OCI-LY1 (cell line): ENCODE measurements around the gene MRC2.

Source experiments
- H2AFZ ChIP-seq: fragments of 200-600 bp; sonication (generic), shearing (Covaris generic); 2 replicates; pipeline ENCODE4 v1.6.0; 2014; ENCODE audit warnings: antibody characterized with exemption, mild to moderate bottlenecking, low read length
- H3F3A ChIP-seq: fragments of 200-600 bp; sonication (generic), shearing (Covaris generic); 2 replicates; pipeline ENCODE4 v1.6.0; 2014; ENCODE audit warnings: mild to moderate bottlenecking, antibody characterized with exemption, low read length, moderate library complexity; ENCODE audit not compliant: insufficient read depth
- H3K27ac ChIP-seq: fragments of 200-600 bp; sonication (generic); 2 replicates; pipeline ENCODE4 v1.5.1; 2014; ENCODE audit warnings: low read length, mixed run types, mild to moderate bottlenecking, low read depth; ENCODE audit not compliant: poor library complexity, severe bottlenecking
- H3K27me3 ChIP-seq: fragments of 200-600 bp; sonication (generic); 2 replicates; pipeline ENCODE4 v1.6.0; 2014; ENCODE audit warnings: antibody characterized with exemption, mild to moderate bottlenecking, low read length, moderate library complexity; ENCODE audit not compliant: insufficient read depth
- H3K36me3 ChIP-seq: fragments of 200-600 bp; sonication (generic); 2 replicates; pipeline ENCODE4 v1.6.1; 2014; ENCODE audit warnings: mild to moderate bottlenecking, antibody characterized with exemption, low read length, moderate library complexity, mixed read lengths; ENCODE audit not compliant: insufficient read depth
- H3K4me1 ChIP-seq: fragments of 200-600 bp; sonication (generic); 2 replicates; pipeline ENCODE4 v1.5.1; 2014; ENCODE audit warnings: mild to moderate bottlenecking, low read length, moderate library complexity; ENCODE audit not compliant: insufficient read depth, severe bottlenecking
- H3K4me2 ChIP-seq: fragments of 200-600 bp; sonication (generic), shearing (Covaris generic); 2 replicates; pipeline ENCODE4 v1.6.1; 2014; ENCODE audit warnings: low read length
- H3K4me3 ChIP-seq: fragments of 200-600 bp; sonication (generic); 2 replicates; pipeline ENCODE4 v1.5.1; 2014; ENCODE audit warnings: low read length, low read depth, mild to moderate bottlenecking, mixed read lengths; ENCODE audit not compliant: poor library complexity, severe bottlenecking
- H3K79me2 ChIP-seq: fragments of 200-600 bp; shearing (Covaris generic); 2 replicates; pipeline ENCODE4 v1.6.1; 2016; ENCODE audit warnings: mixed run types, low read length, mixed read lengths; ENCODE audit not compliant: insufficient read depth
- H3K9ac ChIP-seq: fragments of 200-600 bp; sonication (generic), shearing (Covaris generic); 2 replicates; pipeline ENCODE4 v1.6.1; 2014; ENCODE audit warnings: mild to moderate bottlenecking, low read length, mixed read lengths
- H3K9me2 ChIP-seq: fragments of 200-600 bp; sonication (generic), shearing (Covaris generic); 2 replicates; pipeline ENCODE4 v1.6.1; 2014; ENCODE audit warnings: low read depth, mild to moderate bottlenecking, low read length, mixed read lengths
- H3K9me3 ChIP-seq: fragments of 200-600 bp; shearing (Covaris generic); 2 replicates; pipeline ENCODE4 v1.6.1; 2014; ENCODE audit warnings: low read length, mixed read lengths
- H4K20me1 ChIP-seq: fragments of 200-600 bp; sonication (generic), shearing (Covaris generic); 2 replicates; pipeline ENCODE4 v1.6.0; 2016; ENCODE audit warnings: mild to moderate bottlenecking, low read length; ENCODE audit not compliant: insufficient read depth
- EZH2 ChIP-seq: fragments of 200-600 bp; sonication (generic), shearing (Covaris generic); IDR thresholded peaks from 2 replicates; pipeline ENCODE4 v1.8.0; 2017; ENCODE audit warnings: borderline replicate concordance, mixed run types, mild to moderate bottlenecking, antibody characterized with exemption, low read length, moderate library complexity, mixed read lengths
- TF ChIP-seq, protein P1 (sequence below): fragments of 200-600 bp; sonication (generic), shearing (Covaris generic); IDR thresholded peaks from 2 replicates; pipeline ENCODE4 v1.5.1; 2017; ENCODE audit warnings: mild to moderate bottlenecking, antibody characterized with exemption, low read length, moderate library complexity, mixed read lengths

The MRC2 gene

DNA sequence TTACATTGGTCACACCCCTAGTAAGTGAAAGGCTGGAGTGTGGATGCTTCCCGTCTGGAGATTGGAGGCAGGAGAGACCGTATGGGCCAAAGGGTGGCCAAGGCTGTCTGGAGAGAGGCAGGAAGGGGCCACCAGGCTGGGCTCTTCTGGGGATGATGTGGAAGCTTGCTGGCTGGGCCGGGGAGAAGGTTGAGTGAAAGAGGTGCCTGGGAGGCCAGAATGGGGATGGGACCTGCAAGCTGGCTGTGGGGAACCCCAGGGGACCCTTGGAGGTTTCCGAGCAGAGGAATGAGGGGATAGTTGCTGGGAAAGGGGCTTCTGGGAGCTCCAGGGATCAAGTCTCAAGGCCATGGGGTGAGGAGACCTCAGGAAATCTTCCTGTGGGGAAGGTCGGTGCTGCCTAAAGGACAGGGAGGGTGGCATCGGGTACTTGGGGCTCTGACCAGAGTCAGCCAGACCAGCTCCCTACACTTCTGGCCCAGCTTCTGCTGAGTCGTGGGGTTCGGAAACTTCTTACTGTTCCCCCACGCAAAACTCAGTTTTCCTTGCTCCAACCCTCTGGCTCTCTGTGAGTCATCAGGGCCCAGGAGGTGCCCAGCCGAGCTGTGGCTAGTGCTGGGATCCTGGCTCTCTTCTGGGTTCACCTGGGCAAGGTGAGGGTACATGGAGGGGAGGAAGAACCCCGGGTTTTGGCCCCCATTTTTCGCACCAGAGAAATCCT lies 3.1 kb downstream of the MRC2 start:
- Histone ChIP-seq H3K9ac (no peak overlapping the region), H3K4me2 (no peak overlapping the region), H3K27me3 (no peaks in the 10 kb centered on the region; the same call in 1 of the 2 replicates), H3K79me2 (no peaks in the 10 kb centered on the region), H3K4me1 (no peaks in the 10 kb centered on the region), H3K4me3 (no peak overlapping the region), H4K20me1 (no peaks in the 10 kb centered on the region), H3K36me3 (no peaks in the 10 kb centered on the region), H3K27ac (no peak overlapping the region), H3F3A (no peaks in the 10 kb centered on the region), H2AFZ (no peak overlapping the region), H3K9me2 (no peaks in the 10 kb centered on the region), H3K9me3 (no peaks in the 10 kb centered on the region)
- no peak for TF ChIP-seq EZH2
- TF ChIP-seq, protein P1, sequence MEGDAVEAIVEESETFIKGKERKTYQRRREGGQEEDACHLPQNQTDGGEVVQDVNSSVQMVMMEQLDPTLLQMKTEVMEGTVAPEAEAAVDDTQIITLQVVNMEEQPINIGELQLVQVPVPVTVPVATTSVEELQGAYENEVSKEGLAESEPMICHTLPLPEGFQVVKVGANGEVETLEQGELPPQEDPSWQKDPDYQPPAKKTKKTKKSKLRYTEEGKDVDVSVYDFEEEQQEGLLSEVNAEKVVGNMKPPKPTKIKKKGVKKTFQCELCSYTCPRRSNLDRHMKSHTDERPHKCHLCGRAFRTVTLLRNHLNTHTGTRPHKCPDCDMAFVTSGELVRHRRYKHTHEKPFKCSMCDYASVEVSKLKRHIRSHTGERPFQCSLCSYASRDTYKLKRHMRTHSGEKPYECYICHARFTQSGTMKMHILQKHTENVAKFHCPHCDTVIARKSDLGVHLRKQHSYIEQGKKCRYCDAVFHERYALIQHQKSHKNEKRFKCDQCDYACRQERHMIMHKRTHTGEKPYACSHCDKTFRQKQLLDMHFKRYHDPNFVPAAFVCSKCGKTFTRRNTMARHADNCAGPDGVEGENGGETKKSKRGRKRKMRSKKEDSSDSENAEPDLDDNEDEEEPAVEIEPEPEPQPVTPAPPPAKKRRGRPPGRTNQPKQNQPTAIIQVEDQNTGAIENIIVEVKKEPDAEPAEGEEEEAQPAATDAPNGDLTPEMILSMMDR, result no peak

DNA sequence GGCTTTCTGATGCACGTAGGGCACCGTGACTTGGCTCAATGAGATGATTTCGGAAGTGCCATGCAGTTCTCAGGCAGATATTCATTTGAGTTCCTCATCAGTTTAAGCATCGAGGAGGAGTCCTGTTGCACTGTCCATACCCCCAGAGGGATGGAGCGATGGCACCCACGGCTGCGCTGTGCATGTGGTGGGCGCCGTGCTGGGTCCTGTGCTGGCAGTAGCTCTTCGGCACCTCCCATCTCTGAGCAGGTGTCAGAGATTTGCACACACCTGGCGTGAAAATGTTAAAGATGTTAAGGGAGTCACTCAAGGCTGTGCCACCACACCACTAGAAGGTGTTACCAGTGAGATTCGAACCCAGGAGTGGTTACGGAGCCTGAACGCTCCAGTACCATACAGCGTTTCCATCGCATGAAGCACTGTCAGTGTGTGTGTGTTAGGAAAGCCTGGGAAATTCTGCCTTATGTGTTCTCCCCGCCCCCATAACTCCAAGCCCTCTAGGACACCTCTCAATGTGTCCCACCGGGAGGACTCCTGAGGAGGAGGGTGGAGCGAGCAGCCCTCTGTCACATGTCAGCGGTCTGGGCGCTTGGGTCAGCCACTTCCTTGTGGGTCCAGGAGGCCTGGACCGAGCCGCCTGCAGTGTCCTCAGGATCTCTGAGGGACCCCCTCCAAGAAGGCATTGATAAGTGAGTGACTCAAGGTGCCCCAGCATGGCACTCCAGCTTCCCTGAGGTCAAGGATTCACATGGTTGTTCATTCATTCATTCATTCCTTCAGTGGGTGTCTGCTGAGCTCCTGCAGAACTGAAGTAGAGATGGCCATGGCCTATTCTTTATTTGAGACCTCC lies 3.8 kb downstream of the MRC2 start:
- H3K36me3 ChIP-seq, result no peaks in the 10 kb centered on the region
- H3K79me2 ChIP-seq, result no peaks in the 10 kb centered on the region
- no peak overlapping the region for H2AFZ ChIP-seq
- no peaks in the 10 kb centered on the region for H4K20me1 ChIP-seq
- no peaks in the 10 kb centered on the region for H3F3A ChIP-seq
- TF ChIP-seq, protein P1, result no peak
- no peak for TF ChIP-seq EZH2
- no peak overlapping the region for H3K9ac ChIP-seq
- no peak overlapping the region for H3K27ac ChIP-seq
- no peak overlapping the region for H3K4me2 ChIP-seq
- H3K9me3 ChIP-seq, result no peaks in the 10 kb centered on the region
- H3K4me1 ChIP-seq, result no peaks in the 10 kb centered on the region
- H3K27me3 ChIP-seq, result no peaks in the 10 kb centered on the region; the same call in 1 of the 2 replicates
- no peaks in the 10 kb centered on the region for H3K9me2 ChIP-seq
- H3K4me3 ChIP-seq, result no peak overlapping the region

DNA sequence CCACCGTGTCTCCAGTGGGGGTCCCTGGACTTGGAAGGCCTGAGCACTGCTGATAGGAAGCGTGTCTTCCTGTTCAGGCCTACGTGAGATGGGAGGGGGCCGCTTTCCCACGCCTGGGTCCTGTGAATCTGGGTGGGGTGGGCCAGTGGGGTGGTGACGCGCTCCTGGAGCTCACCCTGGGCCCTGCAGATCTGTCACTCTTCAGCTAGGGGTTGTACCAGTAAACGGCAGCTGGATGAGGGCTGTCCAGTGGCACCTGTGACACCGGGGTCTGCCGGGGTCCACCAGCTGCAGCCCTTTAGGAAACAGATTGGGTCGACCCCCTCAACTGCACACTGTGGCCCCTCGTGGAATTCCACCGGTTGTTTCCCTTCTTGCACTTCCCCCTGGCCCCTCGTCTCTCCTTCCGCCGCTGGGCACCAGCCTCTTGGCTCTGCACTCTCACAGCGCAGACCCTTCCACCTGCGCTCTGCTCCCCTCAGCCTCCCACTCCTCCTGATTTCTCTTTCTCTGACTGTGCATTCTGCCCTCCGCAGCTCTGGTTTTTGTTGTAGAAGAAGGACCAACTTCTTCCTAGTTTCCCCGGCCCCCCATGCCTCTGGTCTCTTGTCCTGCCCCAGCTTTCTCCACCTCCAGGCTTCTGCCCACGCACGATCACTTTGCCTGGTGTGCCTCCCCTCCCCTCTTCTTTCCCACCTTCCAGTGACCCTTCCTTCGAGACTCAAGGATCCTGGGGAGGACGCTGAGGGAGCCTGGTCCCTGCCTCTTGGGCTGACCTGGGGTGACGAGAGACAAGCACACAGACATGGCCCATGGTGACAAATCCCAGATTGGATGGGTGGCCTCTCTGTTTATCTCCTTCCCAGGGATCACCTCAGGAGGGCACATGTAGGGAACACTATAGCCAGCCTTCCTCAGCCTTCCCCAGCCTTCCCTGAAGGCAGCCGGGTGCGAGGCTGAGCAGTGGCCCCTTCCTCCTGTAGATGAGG lies 4.8 kb downstream of the MRC2 start:
- TF ChIP-seq, protein P1, result no peak
- no peak for TF ChIP-seq EZH2
- no peaks in the 10 kb centered on the region for H3F3A ChIP-seq
- no peaks in the 10 kb centered on the region for H3K9me2 ChIP-seq
- no peaks in the 10 kb centered on the region for H3K9me3 ChIP-seq
- no peaks in the 10 kb centered on the region for H3K79me2 ChIP-seq
- no peaks in the 10 kb centered on the region; the same call in 1 of the 2 replicates for H3K27me3 ChIP-seq
- no peak overlapping the region for H2AFZ ChIP-seq
- no peak overlapping the region for H3K4me3 ChIP-seq
- H3K36me3 ChIP-seq, result no peaks in the 10 kb centered on the region
- H3K4me2 ChIP-seq, result no peak overlapping the region
- H4K20me1 ChIP-seq, result no peaks in the 10 kb centered on the region
- H3K9ac ChIP-seq, result no peak overlapping the region
- H3K4me1 ChIP-seq, result no peaks in the 10 kb centered on the region
- H3K27ac ChIP-seq, result no peak overlapping the region
